ENCODE results near the gene SH3BP5. TPM values are rescaled to one million over a fixed set of nuclear protein-coding genes. Genes with fewer than 3 reads are reported as not detected.

SH3BP5 gene
- total and polyA plus RNA-seq, 4 donors: 50.3 to 76.6 (median 67.3) TPM

DNA sequence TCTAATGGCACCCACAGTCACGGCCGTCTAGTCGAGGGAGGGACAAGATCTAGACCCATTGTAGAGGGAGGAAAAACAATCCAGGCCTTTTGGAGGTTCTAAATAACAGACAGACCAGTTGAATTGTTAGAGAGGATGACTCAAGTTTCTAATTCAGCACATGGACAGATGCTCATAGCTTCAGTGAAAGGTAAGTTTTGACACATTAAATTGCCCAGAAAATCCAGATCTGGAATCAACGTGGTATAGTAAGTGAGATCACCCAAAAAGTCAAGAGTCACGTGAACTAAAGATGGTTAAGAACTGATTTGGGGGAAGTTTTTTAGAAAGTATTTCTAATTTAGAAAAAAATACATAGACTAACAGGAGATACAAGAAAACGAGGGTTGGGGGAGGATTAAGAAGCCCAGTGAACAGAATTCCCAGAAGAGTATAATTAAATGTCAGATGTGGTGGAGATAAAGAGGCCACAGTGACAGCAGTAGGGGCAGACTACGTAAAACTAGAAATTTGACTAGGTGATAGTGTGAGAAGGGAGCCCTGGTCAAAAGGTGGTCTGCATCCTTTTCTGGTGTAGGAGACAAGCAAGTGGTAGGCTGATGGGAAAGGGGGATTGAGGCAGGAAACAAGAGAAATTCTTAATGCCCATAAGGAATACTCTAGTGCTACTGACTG lies 79.2 kb downstream of the SH3BP5 start:
- DNase-seq: no peak
- Histone ChIP-seq H3K4me1 (ENCODE audit: control insufficient read depth in 5 of 5, insufficient read depth in 5 of 5, low read length in 5 of 5) (peaks cover 0 to 3% (median 0%) of the 10 kb centered on the region in 5 donors), H3K36me3 (ENCODE audit: control insufficient read depth in 4 of 4, insufficient read depth in 4 of 4, low read length in 4 of 4) (peaks cover 17 to 34% (median 28%) of the 10 kb centered on the region in 4 donors), H3K27ac (ENCODE audit: low read depth in 1 of 2, low read length in 1 of 2) (no peak overlapping the region), H3K4me3 (no peak overlapping the region), H3K9ac (ENCODE audit: insufficient read depth in 1 of 2, low read length in 2 of 2) (no peak overlapping the region), H3K27me3 (ENCODE audit: control insufficient read depth in 3 of 3, insufficient read depth in 3 of 3, low read length in 2 of 3) (no peaks in the 10 kb centered on the region), H3K9me3 (ENCODE audit: control insufficient read depth in 4 of 4, insufficient read depth in 3 of 4, low read length in 3 of 4) (no peaks in the 10 kb centered on the region)
- TF ChIP-seq, protein P1, sequence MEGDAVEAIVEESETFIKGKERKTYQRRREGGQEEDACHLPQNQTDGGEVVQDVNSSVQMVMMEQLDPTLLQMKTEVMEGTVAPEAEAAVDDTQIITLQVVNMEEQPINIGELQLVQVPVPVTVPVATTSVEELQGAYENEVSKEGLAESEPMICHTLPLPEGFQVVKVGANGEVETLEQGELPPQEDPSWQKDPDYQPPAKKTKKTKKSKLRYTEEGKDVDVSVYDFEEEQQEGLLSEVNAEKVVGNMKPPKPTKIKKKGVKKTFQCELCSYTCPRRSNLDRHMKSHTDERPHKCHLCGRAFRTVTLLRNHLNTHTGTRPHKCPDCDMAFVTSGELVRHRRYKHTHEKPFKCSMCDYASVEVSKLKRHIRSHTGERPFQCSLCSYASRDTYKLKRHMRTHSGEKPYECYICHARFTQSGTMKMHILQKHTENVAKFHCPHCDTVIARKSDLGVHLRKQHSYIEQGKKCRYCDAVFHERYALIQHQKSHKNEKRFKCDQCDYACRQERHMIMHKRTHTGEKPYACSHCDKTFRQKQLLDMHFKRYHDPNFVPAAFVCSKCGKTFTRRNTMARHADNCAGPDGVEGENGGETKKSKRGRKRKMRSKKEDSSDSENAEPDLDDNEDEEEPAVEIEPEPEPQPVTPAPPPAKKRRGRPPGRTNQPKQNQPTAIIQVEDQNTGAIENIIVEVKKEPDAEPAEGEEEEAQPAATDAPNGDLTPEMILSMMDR (IDR thresholded peaks at IDR 0.05; ENCODE audit: control extremely low read depth, extremely low read depth): no peak
- ATAC-seq (ENCODE audit: insufficient read depth, low FRiP score): no peak
- WGBS, 2 donors: 79% methylated on average over 7 of the region's 7 CpGs

DNA sequence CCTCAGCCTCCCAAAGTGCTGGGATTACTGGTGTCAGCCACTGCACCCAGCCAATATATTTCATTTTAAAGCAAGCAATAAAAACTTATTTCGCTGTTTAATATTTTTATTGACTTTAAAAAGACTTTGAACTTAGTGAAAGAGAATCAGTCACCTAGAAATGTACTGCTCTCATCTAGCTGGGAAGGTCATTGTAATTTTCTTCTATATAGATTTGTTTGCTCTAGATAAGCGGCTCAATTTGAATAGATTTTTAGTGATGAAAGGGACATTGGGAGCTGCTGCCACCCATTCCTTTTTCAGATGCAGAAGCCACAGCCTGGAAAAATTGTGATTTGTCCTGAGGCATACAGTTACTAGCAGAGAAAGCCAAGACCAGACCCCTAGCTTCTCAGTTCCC lies 86.2 kb downstream of the SH3BP5 start:
- Histone ChIP-seq H3K4me1 (ENCODE audit: control insufficient read depth in 5 of 5, insufficient read depth in 5 of 5, low read length in 5 of 5) (no peaks in the 10 kb centered on the region), H3K27ac (ENCODE audit: low read depth in 1 of 2, low read length in 1 of 2) (no peak overlapping the region), H3K27me3 (ENCODE audit: control insufficient read depth in 3 of 3, insufficient read depth in 3 of 3, low read length in 2 of 3) (no peaks in the 10 kb centered on the region), H3K9ac (ENCODE audit: insufficient read depth in 1 of 2, low read length in 2 of 2) (no peak overlapping the region), H3K36me3 (ENCODE audit: control insufficient read depth in 4 of 4, insufficient read depth in 4 of 4, low read length in 4 of 4) (peaks cover 19 to 44% (median 31%) of the 10 kb centered on the region in 4 donors), H3K4me3 (no peak overlapping the region), H3K9me3 (ENCODE audit: control insufficient read depth in 4 of 4, insufficient read depth in 3 of 4, low read length in 3 of 4) (no peaks in the 10 kb centered on the region)
- TF ChIP-seq, protein P1 (IDR thresholded peaks at IDR 0.05; ENCODE audit: control extremely low read depth, extremely low read depth): no peak
- WGBS, 2 donors: 96% methylated on average over 2 of the region's 2 CpGs
- no peak for DNase-seq
- ATAC-seq (ENCODE audit: insufficient read depth, low FRiP score): no peak

DNA sequence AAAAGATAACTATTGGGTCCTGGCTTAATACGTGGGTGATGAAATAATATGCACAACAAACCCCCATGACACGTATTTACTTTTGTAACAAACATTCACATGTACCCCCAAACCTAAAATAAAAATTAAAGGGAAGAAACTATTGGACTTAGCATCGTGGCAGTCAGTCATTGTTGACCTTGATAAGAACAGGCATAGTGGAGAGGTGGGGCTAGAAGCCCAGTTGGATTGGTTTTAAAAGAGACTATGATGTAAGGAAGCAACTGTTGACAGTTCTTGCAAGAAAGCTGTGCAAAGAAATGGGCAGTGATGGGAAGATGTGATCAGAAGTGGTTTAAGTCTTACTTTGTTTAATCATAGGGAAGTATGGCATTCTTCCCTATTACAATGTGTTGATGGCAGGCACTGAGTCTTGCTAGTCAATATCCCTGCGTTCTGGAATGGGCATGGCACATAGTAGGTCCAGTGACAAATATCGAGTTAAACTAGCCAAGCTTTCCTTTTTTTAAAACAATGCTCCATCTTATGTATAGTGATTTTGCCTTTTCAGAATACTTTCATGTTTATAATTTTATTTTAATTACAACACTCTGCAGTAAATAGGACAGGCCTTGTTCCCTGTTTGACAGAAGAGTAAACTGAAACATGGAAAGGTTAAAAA lies 88.4 kb downstream of the SH3BP5 start:
- ATAC-seq (ENCODE audit: insufficient read depth, low FRiP score) (no peak), DNase-seq (no peak)
- Histone ChIP-seq H3K27ac (ENCODE audit: low read depth in 1 of 2, low read length in 1 of 2) (no peak overlapping the region), H3K27me3 (ENCODE audit: control insufficient read depth in 3 of 3, insufficient read depth in 3 of 3, low read length in 2 of 3) (no peaks in the 10 kb centered on the region), H3K4me3 (no peak overlapping the region), H3K9me3 (ENCODE audit: control insufficient read depth in 4 of 4, insufficient read depth in 3 of 4, low read length in 3 of 4) (no peaks in the 10 kb centered on the region), H3K9ac (ENCODE audit: insufficient read depth in 1 of 2, low read length in 2 of 2) (no peak overlapping the region), H3K36me3 (ENCODE audit: control insufficient read depth in 4 of 4, insufficient read depth in 4 of 4, low read length in 4 of 4) (peaks cover 18 to 50% (median 38%) of the 10 kb centered on the region in 4 donors), H3K4me1 (ENCODE audit: control insufficient read depth in 5 of 5, insufficient read depth in 5 of 5, low read length in 5 of 5) (no peaks in the 10 kb centered on the region)
- 81 to 87% methylated on average over 5 of the region's 5 CpGs for WGBS, 2 donors
- TF ChIP-seq, protein P1 (IDR thresholded peaks at IDR 0.05; ENCODE audit: control extremely low read depth, extremely low read depth): no peak
